ENCODE data around the gene RASSF7. TPM values are rescaled to one million over a fixed set of nuclear protein-coding genes. Genes with fewer than 3 reads are reported as not detected.

RASSF7 gene
- total RNA-seq, 1 experiment from 2014 or later, result 515 TPM

- DNase-seq (ENCODE audit: low spot score), result no peak
Measured at GRCh38 chr11:608791-609251, 48.1 kb downstream of the RASSF7 start.

- no peak for DNase-seq (ENCODE audit: low spot score)
Measured at GRCh38 chr11:609341-609811, 48.6 kb downstream of the RASSF7 start.

GRCh38 chr11:610146-610801, 49.5 kb downstream of the RASSF7 start:
- no peak for DNase-seq (ENCODE audit: low spot score)

- DNase-seq (ENCODE audit: low spot score), result no peak
Measured at GRCh38 chr11:611001-611996, 50.5 kb downstream of the RASSF7 start.

- DNase-seq (ENCODE audit: low spot score), result peak; percentile 83
Measured at GRCh38 chr11:612201-612960, 51.6 kb downstream of the RASSF7 start.

GRCh38 chr11:612961-613300, 52.2 kb downstream of the RASSF7 start:
- DNase-seq (ENCODE audit: low spot score), result no peak

- peak; percentile 91 for DNase-seq (ENCODE audit: low spot score)
Measured at GRCh38 chr11:613369-613968, 52.7 kb downstream of the RASSF7 start.

Small RNA genes within 50 kb of the gene (small RNA-seq; reads per million reads assigned to genes)
- 1.2 reads per million, percentile 45 among the genes with 10 or more reads in this experiment for gene MIR210

Other genes with a start within 250 kb of the RASSF7 start
- gene IFITM1, start 246.9 kb upstream of the RASSF7 start, total RNA-seq (2014; rRNA removed; shearing (Covaris generic)), result 6.8 and 7.6 TPM in 2 replicates
- gene IFITM3, start 240.1 kb upstream of the RASSF7 start, total RNA-seq (2014; rRNA removed; shearing (Covaris generic)), result 10.6 and 30.1 TPM in 2 replicates
- gene B4GALNT4, start 191.5 kb upstream of the RASSF7 start, total RNA-seq (2014; rRNA removed; shearing (Covaris generic)), result not detected in 2 replicates
- 284 and 306 TPM in 2 replicates for gene PKP3, start 166.8 kb upstream of the RASSF7 start, total RNA-seq (2014; rRNA removed; shearing (Covaris generic))
- gene SIGIRR, start 146.0 kb upstream of the RASSF7 start, total RNA-seq (2014; rRNA removed; shearing (Covaris generic)), result 295 and 312 TPM in 2 replicates
- 63.7 and 94.0 TPM in 2 replicates for gene ANO9, start 119.0 kb upstream of the RASSF7 start, total RNA-seq (2014; rRNA removed; shearing (Covaris generic))
- 56.6 and 63.4 TPM in 2 replicates for gene PTDSS2, start 110.7 kb upstream of the RASSF7 start, total RNA-seq (2014; rRNA removed; shearing (Covaris generic))
- 470 and 513 TPM in 2 replicates for gene RNH1, start 53.7 kb upstream of the RASSF7 start, total RNA-seq (2014; rRNA removed; shearing (Covaris generic))
- 217 and 259 TPM in 2 replicates for gene HRAS, start 25.4 kb upstream of the RASSF7 start, total RNA-seq (2014; rRNA removed; shearing (Covaris generic))
- gene LRRC56, start 23.4 kb upstream of the RASSF7 start, total RNA-seq (2014; rRNA removed; shearing (Covaris generic)), result 8.1 and 10.0 TPM in 2 replicates
- gene LMNTD2, start 232 bp upstream of the RASSF7 start, total RNA-seq (2014; rRNA removed; shearing (Covaris generic)), result 5.3 and 6.9 TPM in 2 replicates
- 75.3 and 82.0 TPM in 2 replicates for gene PHRF1, start 15.5 kb downstream of the RASSF7 start, total RNA-seq (2014; rRNA removed; shearing (Covaris generic))
- 263 and 329 TPM in 2 replicates for gene IRF7, start 55.0 kb downstream of the RASSF7 start, total RNA-seq (2014; rRNA removed; shearing (Covaris generic))
- gene CDHR5, start 64.0 kb downstream of the RASSF7 start, total RNA-seq (2014; rRNA removed; shearing (Covaris generic)), result 11.9 and 12.1 TPM in 2 replicates
- not detected in 2 replicates for gene SCT, start 66.2 kb downstream of the RASSF7 start, total RNA-seq (2014; rRNA removed; shearing (Covaris generic))
- gene DRD4, start 76.3 kb downstream of the RASSF7 start, total RNA-seq (2014; rRNA removed; shearing (Covaris generic)), result 0.34 and 0.92 TPM in 2 replicates
- gene DEAF1, start 134.3 kb downstream of the RASSF7 start, total RNA-seq (2014; rRNA removed; shearing (Covaris generic)), result 77.8 and 139 TPM in 2 replicates
- 73.6 and 76.8 TPM in 2 replicates for gene TMEM80, start 134.8 kb downstream of the RASSF7 start, total RNA-seq (2014; rRNA removed; shearing (Covaris generic))
- gene EPS8L2, start 145.3 kb downstream of the RASSF7 start, total RNA-seq (2014; rRNA removed; shearing (Covaris generic)), result 473 and 503 TPM in 2 replicates
- 669 and 686 TPM in 2 replicates for gene TALDO1, start 186.5 kb downstream of the RASSF7 start, total RNA-seq (2014; rRNA removed; shearing (Covaris generic))
- gene GATD1, start 216.5 kb downstream of the RASSF7 start, total RNA-seq (2014; rRNA removed; shearing (Covaris generic)), result 128 and 132 TPM in 2 replicates
- gene CEND1, start 229.1 kb downstream of the RASSF7 start, total RNA-seq (2014; rRNA removed; shearing (Covaris generic)), result 0.47 TPM in 1 of 2 replicates, not detected in the other
- gene SLC25A22, start 237.3 kb downstream of the RASSF7 start, total RNA-seq (2014; rRNA removed; shearing (Covaris generic)), result 82.6 and 108 TPM in 2 replicates
- 31.7 and 53.9 TPM in 2 replicates for gene PIDD1, start 244.3 kb downstream of the RASSF7 start, total RNA-seq (2014; rRNA removed; shearing (Covaris generic))
- gene RPLP2, start 249.0 kb downstream of the RASSF7 start, total RNA-seq (2014; rRNA removed; shearing (Covaris generic)), result 1,913 and 1,915 TPM in 2 replicates

Measured in HT-29 (cell line).